ENCODE data around the gene KIF22.
"Not testable (repeated sequence)": the region's sequence is repeated elsewhere in the genome, so short reads cannot be mapped to it uniquely, and the experiment has no call there.

KIF22 gene

DNA sequence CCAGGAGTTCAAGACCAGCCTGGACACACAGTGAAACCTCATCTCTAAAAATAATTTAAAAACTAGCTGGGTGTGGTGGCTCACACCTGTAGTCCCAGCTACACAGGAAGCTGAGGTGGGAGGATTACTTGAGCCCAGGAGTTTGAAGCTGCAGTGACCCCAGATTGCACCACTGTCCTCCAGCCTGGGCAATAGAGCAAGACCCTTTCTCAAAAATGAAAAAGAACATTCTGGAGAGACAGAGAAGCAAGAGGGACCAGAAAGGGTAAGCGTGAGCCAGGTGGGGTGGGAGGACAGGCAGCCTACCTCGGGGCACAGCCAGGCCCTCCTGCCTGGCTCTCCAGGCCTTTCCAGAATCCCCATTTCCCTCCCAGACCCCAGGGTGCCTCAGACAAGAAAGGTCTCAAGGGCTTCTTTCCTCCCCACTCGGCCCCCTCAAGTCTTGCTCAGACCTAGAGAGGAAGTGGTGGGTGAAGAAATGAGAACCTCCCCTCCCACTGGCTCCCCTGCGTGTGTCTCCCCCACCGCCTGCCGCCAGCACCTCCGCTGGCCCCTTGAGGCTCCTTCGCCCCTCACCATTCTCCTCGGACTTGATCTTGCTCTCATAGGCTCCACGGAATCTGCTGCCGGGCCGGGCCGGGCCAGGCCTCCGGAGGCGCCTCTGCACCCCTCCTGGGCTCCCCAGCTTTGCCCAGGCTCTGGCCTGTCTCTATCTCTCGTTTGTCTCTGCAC lies 45.3 kb upstream of the KIF22 start:
- peak overlapping the region; percentile 67 for H3K4me3 ChIP-seq (replicated peaks; ENCODE audit: low read depth, low read length)
- H3K27me3 ChIP-seq (replicated peaks; ENCODE audit: control insufficient read depth, insufficient read depth, low read length), result no peaks in the 10 kb centered on the region
- TF ChIP-seq, protein P1, sequence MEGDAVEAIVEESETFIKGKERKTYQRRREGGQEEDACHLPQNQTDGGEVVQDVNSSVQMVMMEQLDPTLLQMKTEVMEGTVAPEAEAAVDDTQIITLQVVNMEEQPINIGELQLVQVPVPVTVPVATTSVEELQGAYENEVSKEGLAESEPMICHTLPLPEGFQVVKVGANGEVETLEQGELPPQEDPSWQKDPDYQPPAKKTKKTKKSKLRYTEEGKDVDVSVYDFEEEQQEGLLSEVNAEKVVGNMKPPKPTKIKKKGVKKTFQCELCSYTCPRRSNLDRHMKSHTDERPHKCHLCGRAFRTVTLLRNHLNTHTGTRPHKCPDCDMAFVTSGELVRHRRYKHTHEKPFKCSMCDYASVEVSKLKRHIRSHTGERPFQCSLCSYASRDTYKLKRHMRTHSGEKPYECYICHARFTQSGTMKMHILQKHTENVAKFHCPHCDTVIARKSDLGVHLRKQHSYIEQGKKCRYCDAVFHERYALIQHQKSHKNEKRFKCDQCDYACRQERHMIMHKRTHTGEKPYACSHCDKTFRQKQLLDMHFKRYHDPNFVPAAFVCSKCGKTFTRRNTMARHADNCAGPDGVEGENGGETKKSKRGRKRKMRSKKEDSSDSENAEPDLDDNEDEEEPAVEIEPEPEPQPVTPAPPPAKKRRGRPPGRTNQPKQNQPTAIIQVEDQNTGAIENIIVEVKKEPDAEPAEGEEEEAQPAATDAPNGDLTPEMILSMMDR (IDR thresholded peaks at IDR 0.05; ENCODE audit: insufficient read depth, low read length, poor library complexity, severe bottlenecking), result no peak
- peaks cover 2% of the 10 kb centered on the region for H3K36me3 ChIP-seq (ENCODE audit: control insufficient read depth, insufficient read depth, low read length)
- DNase-seq (ENCODE audit: extremely low read depth, insufficient read length), result peak; percentile 69

DNA sequence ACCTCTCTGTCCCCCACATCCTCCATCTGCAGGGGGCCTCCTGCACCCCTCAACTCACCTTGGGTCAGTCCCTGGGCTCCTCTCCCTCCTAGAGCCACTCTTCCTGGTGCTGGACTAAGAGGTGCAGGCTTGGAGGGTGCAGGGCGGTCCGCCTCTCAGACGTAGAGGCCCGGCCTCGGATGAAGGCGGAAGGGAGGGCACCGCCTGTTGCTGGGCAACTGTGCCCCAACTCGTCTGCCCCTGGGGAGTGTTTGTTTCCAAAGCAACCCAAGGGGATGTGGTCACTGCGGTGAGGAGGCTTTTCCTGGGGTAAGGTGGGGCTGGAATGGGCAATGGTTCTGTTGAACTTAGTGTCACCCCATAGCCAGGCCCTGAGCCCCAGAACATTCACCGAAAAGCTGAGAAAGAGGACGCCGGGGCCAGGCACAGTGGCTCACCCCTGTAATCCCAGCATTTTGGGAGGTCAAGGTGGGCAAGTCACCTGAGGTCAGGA lies 44.7 kb upstream of the KIF22 start, which contains the start of gene C16orf54:
TSS of gene C16orf54 (minus strand) at position 138 of the 493 bp plus-strand sequence. CDS start 1,039 bp downstream, outside the sequence.
- H3K36me3 ChIP-seq (ENCODE audit: control insufficient read depth, insufficient read depth, low read length), result peaks cover 2% of the 10 kb centered on the region
- H3K4me3 ChIP-seq (replicated peaks; ENCODE audit: low read depth, low read length), result peak within 1 kb of the TSS; percentile 67
- TF ChIP-seq, protein P1 (IDR thresholded peaks at IDR 0.05; ENCODE audit: insufficient read depth, low read length, poor library complexity, severe bottlenecking), result no peak
- H3K27me3 ChIP-seq (replicated peaks; ENCODE audit: control insufficient read depth, insufficient read depth, low read length), result no peaks in the 10 kb centered on the region
- DNase-seq (ENCODE audit: extremely low read depth, insufficient read length), result peak; percentile 85

DNA sequence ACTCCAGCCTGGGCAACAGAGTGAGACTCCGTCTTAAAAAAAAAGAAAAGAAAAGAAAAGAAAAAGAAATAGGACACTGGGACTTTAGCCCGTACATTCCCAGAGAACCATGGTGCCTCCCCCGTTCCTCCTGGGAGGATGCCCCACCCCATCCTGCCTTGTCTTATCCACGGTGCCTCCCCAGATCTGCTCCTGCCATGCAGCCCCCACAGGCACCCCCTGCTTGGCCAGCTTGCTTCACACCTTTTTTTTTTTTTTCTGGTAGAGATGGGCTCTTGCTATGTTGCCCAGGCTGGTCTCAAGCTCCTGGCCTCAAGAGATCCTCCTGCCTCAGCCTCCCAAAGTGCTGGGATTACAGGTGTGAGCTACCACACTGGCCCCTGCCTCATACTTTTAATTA lies 44.0 kb upstream of the KIF22 start:
- DNase-seq (ENCODE audit: extremely low read depth, insufficient read length); H3K36me3 ChIP-seq (ENCODE audit: control insufficient read depth, insufficient read depth, low read length); H3K27me3 ChIP-seq (replicated peaks; ENCODE audit: control insufficient read depth, insufficient read depth, low read length): not testable (repeated sequence)
- peak overlapping the region; percentile 67 for H3K4me3 ChIP-seq (replicated peaks; ENCODE audit: low read depth, low read length)

DNA sequence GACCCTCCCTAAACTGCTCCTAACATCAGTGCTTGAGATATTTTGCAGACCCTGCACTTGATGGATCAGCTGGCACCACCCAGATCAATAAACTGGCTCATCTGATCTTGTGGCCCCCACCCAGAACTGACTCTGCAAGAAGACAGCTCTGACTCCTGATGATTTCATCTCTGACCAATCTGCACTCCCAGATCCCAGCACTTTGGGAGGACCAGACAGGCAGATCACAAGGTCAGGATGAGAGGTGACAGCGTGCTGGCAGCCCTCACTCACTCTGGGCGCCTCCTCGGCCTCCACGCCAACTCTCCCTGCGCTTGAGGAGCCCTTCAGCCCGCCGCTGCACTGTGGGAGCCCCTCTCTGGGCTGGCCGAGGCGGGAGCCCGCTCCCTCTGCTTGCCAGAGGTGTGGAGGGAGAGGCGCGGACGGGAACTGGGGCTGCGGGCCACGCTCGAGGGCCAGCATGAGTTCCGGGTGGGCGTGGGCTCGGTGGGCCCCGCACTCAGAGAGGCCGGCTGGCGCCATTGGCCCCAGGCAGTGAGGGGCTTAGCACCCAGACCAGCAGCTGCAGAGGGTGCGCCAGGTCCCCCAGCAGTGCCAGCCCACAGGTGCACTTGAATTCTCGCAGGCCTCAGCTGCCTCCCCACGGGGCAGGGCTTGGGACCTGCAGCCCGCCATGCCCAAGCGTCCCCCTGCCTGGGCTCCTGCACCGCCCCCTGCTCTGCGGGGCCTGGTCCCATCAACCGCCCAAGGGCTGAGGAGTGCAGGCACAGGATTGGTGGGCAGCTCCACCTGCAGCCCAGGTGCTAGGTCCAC lies 42.4 kb upstream of the KIF22 start:
- TF ChIP-seq, protein P1 (IDR thresholded peaks at IDR 0.05; ENCODE audit: insufficient read depth, low read length, poor library complexity, severe bottlenecking), result no peak
- no peak for DNase-seq (ENCODE audit: extremely low read depth, insufficient read length)
- H3K27me3 ChIP-seq (replicated peaks; ENCODE audit: control insufficient read depth, insufficient read depth, low read length), result no peaks in the 10 kb centered on the region
- H3K36me3 ChIP-seq (ENCODE audit: control insufficient read depth, insufficient read depth, low read length), result peaks cover 2% of the 10 kb centered on the region
- H3K4me3 ChIP-seq (replicated peaks; ENCODE audit: low read depth, low read length), result no peak overlapping the region

DNA sequence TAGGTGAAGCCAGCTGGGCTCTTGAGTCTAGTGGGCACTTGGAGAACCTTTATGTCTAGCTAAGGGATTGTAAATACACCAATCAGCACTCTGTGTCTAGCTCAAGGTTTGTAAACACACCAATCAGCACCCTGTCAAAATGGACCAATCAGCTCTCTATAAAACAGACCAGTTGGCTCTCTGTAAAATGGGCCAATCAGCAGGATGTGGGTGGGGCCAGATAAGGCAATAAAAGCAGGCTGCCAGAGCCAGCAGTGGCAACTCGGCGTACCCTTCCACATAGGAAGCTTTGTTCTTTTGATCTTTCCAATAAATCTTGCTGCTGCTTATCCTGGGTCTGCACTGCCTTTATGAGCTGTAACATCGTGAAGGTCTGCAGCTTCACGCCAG lies 41.8 kb upstream of the KIF22 start:
- not testable (repeated sequence) for DNase-seq (ENCODE audit: extremely low read depth, insufficient read length); H3K4me3 ChIP-seq (replicated peaks; ENCODE audit: low read depth, low read length); H3K27me3 ChIP-seq (replicated peaks; ENCODE audit: control insufficient read depth, insufficient read depth, low read length); H3K36me3 ChIP-seq (ENCODE audit: control insufficient read depth, insufficient read depth, low read length)

DNA sequence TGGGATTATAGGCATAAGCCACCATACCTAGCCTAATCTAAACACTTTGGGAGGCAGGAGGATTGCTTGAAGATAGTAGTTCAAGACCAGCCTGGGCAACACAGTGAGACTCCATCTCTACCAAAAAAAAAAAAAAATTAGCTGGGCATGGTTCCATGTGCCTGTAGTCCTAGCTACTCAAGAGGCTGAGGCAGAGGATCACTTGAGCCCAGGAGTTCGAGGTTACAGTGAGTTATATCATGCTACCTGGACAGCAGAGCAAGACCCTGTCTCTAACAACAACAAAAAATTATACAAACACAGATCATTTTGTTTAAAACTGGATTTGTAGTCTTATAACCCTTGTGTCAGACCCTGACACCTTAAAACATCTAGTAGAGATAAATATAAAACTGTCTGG lies 37.0 kb upstream of the KIF22 start:
- Histone ChIP-seq H3K36me3 (ENCODE audit: control insufficient read depth, insufficient read depth, low read length) (no peaks in the 10 kb centered on the region), H3K27me3 (replicated peaks; ENCODE audit: control insufficient read depth, insufficient read depth, low read length) (no peaks in the 10 kb centered on the region), H3K4me3 (replicated peaks; ENCODE audit: low read depth, low read length) (no peak overlapping the region)
- DNase-seq (ENCODE audit: extremely low read depth, insufficient read length), result no peak
- TF ChIP-seq, protein P1 (IDR thresholded peaks at IDR 0.05; ENCODE audit: insufficient read depth, low read length, poor library complexity, severe bottlenecking), result no peak

All from GM06990 (cell line).